ENCODE data around the gene MYO18B.

DNA sequence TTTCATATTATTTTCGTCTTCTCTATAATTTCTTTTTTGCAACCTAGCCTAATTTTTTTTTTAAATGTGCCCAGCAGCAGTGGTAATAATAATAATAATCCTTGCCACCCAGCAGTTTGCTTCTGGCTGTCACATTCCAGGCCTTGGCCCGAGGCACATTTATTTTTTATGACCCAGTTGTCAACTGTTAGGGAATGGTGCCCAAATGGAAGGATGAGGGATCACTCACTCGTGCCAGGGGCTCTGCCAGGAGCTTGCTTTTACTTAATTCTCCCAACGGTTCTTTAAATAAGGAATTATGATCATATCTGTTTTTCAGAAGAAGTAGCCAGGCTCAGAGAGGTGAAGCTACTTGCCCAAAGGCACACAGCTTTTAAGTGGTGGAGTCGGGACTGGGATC lies 49.6 kb downstream of the MYO18B start:
- no peak for TF ChIP-seq POLR2AphosphoS5 (IDR thresholded peaks at IDR 0.05; ENCODE audit: low read depth, low read length)
- TF ChIP-seq TAF1 (IDR thresholded peaks at IDR 0.05; ENCODE audit: borderline replicate concordance, insufficient read depth, low read length) = no peak
- TF ChIP-seq, protein P1, sequence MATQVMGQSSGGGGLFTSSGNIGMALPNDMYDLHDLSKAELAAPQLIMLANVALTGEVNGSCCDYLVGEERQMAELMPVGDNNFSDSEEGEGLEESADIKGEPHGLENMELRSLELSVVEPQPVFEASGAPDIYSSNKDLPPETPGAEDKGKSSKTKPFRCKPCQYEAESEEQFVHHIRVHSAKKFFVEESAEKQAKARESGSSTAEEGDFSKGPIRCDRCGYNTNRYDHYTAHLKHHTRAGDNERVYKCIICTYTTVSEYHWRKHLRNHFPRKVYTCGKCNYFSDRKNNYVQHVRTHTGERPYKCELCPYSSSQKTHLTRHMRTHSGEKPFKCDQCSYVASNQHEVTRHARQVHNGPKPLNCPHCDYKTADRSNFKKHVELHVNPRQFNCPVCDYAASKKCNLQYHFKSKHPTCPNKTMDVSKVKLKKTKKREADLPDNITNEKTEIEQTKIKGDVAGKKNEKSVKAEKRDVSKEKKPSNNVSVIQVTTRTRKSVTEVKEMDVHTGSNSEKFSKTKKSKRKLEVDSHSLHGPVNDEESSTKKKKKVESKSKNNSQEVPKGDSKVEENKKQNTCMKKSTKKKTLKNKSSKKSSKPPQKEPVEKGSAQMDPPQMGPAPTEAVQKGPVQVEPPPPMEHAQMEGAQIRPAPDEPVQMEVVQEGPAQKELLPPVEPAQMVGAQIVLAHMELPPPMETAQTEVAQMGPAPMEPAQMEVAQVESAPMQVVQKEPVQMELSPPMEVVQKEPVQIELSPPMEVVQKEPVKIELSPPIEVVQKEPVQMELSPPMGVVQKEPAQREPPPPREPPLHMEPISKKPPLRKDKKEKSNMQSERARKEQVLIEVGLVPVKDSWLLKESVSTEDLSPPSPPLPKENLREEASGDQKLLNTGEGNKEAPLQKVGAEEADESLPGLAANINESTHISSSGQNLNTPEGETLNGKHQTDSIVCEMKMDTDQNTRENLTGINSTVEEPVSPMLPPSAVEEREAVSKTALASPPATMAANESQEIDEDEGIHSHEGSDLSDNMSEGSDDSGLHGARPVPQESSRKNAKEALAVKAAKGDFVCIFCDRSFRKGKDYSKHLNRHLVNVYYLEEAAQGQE (IDR thresholded peaks at IDR 0.05; ENCODE audit: insufficient read depth in 1 of 2, low read depth in 2 of 2, low read length in 2 of 2) = no peak
- no peak for TF ChIP-seq FOXP2 (optimal IDR thresholded peaks at IDR 0.05; ENCODE audit: borderline replicate concordance, extremely low read depth, extremely low read length, insufficient read depth)
- no peak for TF ChIP-seq SIN3A (IDR thresholded peaks at IDR 0.05; ENCODE audit: borderline replicate concordance, insufficient read depth, low read length)

Measured in PFSK-1 (cell line).